ENCODE data around the gene COL6A2. TPM values are rescaled to one million over a fixed set of nuclear protein-coding genes. Genes with fewer than 3 reads are reported as not detected.

The COL6A2 gene
- total and polyA plus RNA-seq, 2 of the 13 experiments (the other 11 are each of a cell fraction or from before 2014, with no cell fraction given) = 0.07 to 0.41 TPM

DNA sequence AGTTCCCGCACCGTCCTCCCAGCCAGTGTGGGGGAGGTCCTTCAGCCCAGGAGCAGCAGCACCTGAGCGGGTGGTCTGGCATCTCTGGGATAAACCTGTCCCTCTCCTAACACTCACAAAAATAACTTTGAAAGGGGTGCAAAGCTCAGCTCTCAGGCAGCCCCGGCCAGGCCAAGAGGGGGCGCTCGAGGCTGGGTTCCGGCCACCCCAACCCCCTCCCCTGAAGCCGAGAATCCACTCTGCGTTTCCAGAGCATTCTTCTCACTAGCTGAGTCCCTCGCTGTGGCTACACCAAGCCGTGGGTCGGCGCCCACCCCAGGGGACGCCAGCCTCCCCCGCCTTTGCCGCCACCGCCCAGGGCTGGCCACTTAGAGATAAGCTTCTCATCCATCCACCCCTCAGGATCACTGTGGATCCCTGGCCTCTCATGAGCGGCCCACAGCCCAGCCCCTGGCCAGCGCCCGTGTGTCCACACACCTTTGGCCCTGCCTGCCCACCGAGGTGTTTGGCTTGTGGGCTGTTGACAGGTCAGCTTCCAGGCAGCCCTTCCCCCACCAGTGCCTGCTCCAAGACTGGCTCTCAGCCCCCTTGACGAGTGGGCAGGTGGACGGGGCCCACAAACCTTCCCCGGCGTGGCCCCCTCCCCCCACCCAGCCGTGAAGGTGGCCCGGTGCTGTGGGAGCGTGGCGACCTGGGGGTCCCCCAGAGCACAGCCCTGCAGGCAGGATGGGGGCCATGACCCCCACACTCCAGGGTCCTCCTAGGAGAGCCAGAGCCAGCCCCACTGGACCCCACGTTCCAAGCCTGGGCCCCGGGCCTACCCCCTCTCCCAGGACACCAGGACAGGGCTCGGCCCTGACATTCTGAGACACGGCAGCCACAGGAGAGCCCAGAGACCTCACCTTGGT lies 55.6 kb downstream of the COL6A2 start (continued):
- TF ChIP-seq EZH2 (conservative IDR thresholded peaks at IDR 0.05; ENCODE audit: low read depth, low read length) (no peak), ZBTB46 (CRISPR knock-in tag; IDR thresholded peaks at IDR 0.05; ENCODE audit: borderline replicate concordance) (no peak), TCF7L2 (IDR thresholded peaks at IDR 0.05; ENCODE audit: low read depth, low read length) (no peak), HNRNPUL1 (IDR thresholded peaks at IDR 0.05; ENCODE audit: low read depth, low read length) (no peak), KLF12 (CRISPR knock-in tag; IDR thresholded peaks at IDR 0.05; ENCODE audit: borderline replicate concordance) (no peak), SOX6 (IDR thresholded peaks at IDR 0.05) (no peak), SOX6 (CRISPR knock-in tag; IDR thresholded peaks at IDR 0.05) (peak; percentile 58), ZBTB38 (CRISPR knock-in tag; IDR thresholded peaks at IDR 0.05) (no peak), GABPB1 (CRISPR knock-in tag; IDR thresholded peaks at IDR 0.05) (peak; percentile 74), ZNF646 (CRISPR knock-in tag; IDR thresholded peaks at IDR 0.05) (0 out of 2 replicates have a peak, but pooled peaks have one; percentile 36), POLR2A (IDR thresholded peaks at IDR 0.05; ENCODE audit: insufficient read depth in 1 of 2, low read depth in 2 of 2, low read length in 2 of 2) (no peak), BCL6 (CRISPR knock-in tag; IDR thresholded peaks at IDR 0.05) (peak; percentile 56; the same call in 1 of the 2 replicates), ZNF501 (CRISPR knock-in tag; IDR thresholded peaks at IDR 0.05) (no peak; the same call in 1 of the 2 replicates), U2AF2 (IDR thresholded peaks at IDR 0.05; ENCODE audit: low read depth, low read length) (no peak)
- TF ChIP-seq, protein P1, sequence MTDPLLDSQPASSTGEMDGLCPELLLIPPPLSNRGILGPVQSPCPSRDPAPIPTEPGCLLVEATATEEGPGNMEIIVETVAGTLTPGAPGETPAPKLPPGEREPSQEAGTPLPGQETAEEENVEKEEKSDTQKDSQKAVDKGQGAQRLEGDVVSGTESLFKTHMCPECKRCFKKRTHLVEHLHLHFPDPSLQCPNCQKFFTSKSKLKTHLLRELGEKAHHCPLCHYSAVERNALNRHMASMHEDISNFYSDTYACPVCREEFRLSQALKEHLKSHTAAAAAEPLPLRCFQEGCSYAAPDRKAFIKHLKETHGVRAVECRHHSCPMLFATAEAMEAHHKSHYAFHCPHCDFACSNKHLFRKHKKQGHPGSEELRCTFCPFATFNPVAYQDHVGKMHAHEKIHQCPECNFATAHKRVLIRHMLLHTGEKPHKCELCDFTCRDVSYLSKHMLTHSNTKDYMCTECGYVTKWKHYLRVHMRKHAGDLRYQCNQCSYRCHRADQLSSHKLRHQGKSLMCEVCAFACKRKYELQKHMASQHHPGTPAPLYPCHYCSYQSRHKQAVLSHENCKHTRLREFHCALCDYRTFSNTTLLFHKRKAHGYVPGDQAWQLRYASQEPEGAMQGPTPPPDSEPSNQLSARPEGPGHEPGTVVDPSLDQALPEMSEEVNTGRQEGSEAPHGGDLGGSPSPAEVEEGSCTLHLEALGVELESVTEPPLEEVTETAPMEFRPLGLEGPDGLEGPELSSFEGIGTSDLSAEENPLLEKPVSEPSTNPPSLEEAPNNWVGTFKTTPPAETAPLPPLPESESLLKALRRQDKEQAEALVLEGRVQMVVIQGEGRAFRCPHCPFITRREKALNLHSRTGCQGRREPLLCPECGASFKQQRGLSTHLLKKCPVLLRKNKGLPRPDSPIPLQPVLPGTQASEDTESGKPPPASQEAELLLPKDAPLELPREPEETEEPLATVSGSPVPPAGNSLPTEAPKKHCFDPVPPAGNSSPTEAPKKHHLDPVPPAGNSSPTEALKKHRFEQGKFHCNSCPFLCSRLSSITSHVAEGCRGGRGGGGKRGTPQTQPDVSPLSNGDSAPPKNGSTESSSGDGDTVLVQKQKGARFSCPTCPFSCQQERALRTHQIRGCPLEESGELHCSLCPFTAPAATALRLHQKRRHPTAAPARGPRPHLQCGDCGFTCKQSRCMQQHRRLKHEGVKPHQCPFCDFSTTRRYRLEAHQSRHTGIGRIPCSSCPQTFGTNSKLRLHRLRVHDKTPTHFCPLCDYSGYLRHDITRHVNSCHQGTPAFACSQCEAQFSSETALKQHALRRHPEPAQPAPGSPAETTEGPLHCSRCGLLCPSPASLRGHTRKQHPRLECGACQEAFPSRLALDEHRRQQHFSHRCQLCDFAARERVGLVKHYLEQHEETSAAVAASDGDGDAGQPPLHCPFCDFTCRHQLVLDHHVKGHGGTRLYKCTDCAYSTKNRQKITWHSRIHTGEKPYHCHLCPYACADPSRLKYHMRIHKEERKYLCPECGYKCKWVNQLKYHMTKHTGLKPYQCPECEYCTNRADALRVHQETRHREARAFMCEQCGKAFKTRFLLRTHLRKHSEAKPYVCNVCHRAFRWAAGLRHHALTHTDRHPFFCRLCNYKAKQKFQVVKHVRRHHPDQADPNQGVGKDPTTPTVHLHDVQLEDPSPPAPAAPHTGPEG (CRISPR knock-in tag; IDR thresholded peaks at IDR 0.05) = no peak
